K562 (cell line): ENCODE results near the gene METTL22. TPM values are rescaled to one million over a fixed set of nuclear protein-coding genes. Genes with fewer than 3 reads are reported as not detected.
A peak's percentile ranks its signal among the peaks of the same experiment; 100 is the strongest.

Experiments
- CREB1 ChIP-seq, 2 experiments: sonication (generic) in 1 of 2; formaldehyde crosslinking in 1 of 2; IDR thresholded peaks; 2 replicates each; pipeline versions ENCODE4 v1.6.1 to v1.8.0; 2012 to 2022; ENCODE audit warnings: inconsistent platforms in 1 of 2, mild to moderate bottlenecking in 1 of 2, missing genetic modification reagents in 1 of 2, moderate library complexity in 1 of 2
- ESRRA ChIP-seq: fragments of 450-650 bp; IDR thresholded peaks from 2 replicates; pipeline ENCODE4 v1.6.1; 2014; ENCODE audit warnings: low read depth, mild to moderate bottlenecking, moderate library complexity, borderline replicate concordance
- HDGF ChIP-seq: fragments of 450-650 bp; IDR thresholded peaks from 2 replicates; pipeline ENCODE4 v1.6.1; 2016
- NCOA4 ChIP-seq: fragments of 450-650 bp; IDR thresholded peaks from 2 replicates; pipeline ENCODE4 v1.6.1; 2018; ENCODE audit warnings: mild to moderate bottlenecking; ENCODE audit not compliant: partially characterized antibody
- NFIX ChIP-seq: fragments of 250-450 bp; sonication (Bioruptor Pico); IDR thresholded peaks from 2 replicates; pipeline ENCODE4 v1.4.0; 2020; ENCODE audit warnings: low read depth, mild to moderate bottlenecking, moderate library complexity
- RBM22 ChIP-seq: fragments of 200-400 bp; formaldehyde crosslinking; IDR thresholded peaks from 2 replicates; pipeline ENCODE4 v1.6.1; 2018; ENCODE audit warnings: low read length, low read depth; ENCODE audit not compliant: poor library complexity, severe bottlenecking
- ZNF197 ChIP-seq: fragments of 200-800 bp; sonication (Bioruptor generic); IDR thresholded peaks from 2 replicates; pipeline ENCODE4 v1.6.1; 2016; ENCODE audit warnings: low read depth, missing genetic modification characterization, missing compliant biosample characterization
- ZNF561 ChIP-seq: fragments of 450-650 bp; formaldehyde crosslinking; conservative IDR thresholded peaks from 2 replicates; pipeline ENCODE4 v1.4.0; 2020; ENCODE audit warnings: mild to moderate bottlenecking, moderate library complexity
- ZNF644 ChIP-seq: fragments of 200-800 bp; sonication (Bioruptor generic); IDR thresholded peaks from 2 replicates; pipeline ENCODE4 v1.6.1; 2016; ENCODE audit warnings: low read depth, missing genetic modification characterization, missing compliant biosample characterization
- ZNF75A ChIP-seq: fragments of 450-650 bp; formaldehyde crosslinking; IDR thresholded peaks from 2 replicates; pipeline ENCODE4 v1.4.0; 2020; ENCODE audit warnings: mild to moderate bottlenecking
- polyA plus RNA-seq, 8 experiments: library from polyadenylated mRNA; depleted of rRNA in 4 of 8; stranded (reverse) in 5 of 8; unstranded in 3 of 8; fragments of >200 nt; fragmentation: Nextera tagmentation in 2 of 8; fragmentation: Illumina TruSeq in 1 of 8; extraction: Ambion mirVana in 2 of 8; extraction: Trizol in 1 of 8; gene quantifications; 2 replicates each; pipeline versions ENCODE4 v1.2.1 to v1.2.3, GENCODE V29; 2011 to 2014; ENCODE audit warnings: inconsistent platforms in 1 of 8, missing spikeins in 1 of 8
- total RNA-seq, 7 experiments: library from RNA; depleted of rRNA in 6 of 7; stranded (reverse); fragments of >200 nt in 6 of 7; fragmentation: Illumina TruSeq in 2 of 7; extraction: Trizol in 2 of 7; gene quantifications; 2 replicates each; pipeline versions ENCODE4 v1.2.1 to v1.2.3, GENCODE V29; 2011 to 2021; ENCODE audit warnings: low replicate concordance in 1 of 7
- TF ChIP-seq, protein P1 (sequence below): fragments of 250-450 bp; sonication (Bioruptor Pico); IDR thresholded peaks from 2 replicates; pipeline ENCODE4 v1.5.0; 2020; ENCODE audit warnings: mild to moderate bottlenecking, borderline replicate concordance
- TF ChIP-seq, protein P2 (sequence below): sonication (generic); formaldehyde crosslinking; IDR thresholded peaks from 2 replicates; pipeline ENCODE4 v1.8.0; 2022; ENCODE audit warnings: mild to moderate bottlenecking, missing genetic modification reagents
- TF ChIP-seq, protein P3 (sequence below): sonication (generic); formaldehyde crosslinking; IDR thresholded peaks from 2 replicates; pipeline ENCODE4 v1.4.0; 2020; ENCODE audit warnings: mild to moderate bottlenecking, missing genetic modification reagents
- TF ChIP-seq, protein P4 (sequence below): fragments of 250-450 bp; sonication (Bioruptor Pico); IDR thresholded peaks from 2 replicates; pipeline ENCODE4 v1.8.0; 2022; ENCODE audit warnings: inconsistent platforms, mild to moderate bottlenecking, moderate library complexity, borderline replicate concordance
- TF ChIP-seq, protein P5 (sequence below): sonication (generic); formaldehyde crosslinking; IDR thresholded peaks from 2 replicates; pipeline ENCODE4 v1.8.1; 2023; ENCODE audit warnings: mild to moderate bottlenecking, missing genetic modification reagents
- TF ChIP-seq, protein P6 (sequence below): fragments of 450-650 bp; IDR thresholded peaks from 2 replicates; pipeline ENCODE4 v1.6.1; 2016; ENCODE audit warnings: missing biosample characterization, missing genetic modification characterization
- TF ChIP-seq, protein P7 (sequence below): fragments of 450-650 bp; IDR thresholded peaks from 2 replicates; pipeline ENCODE4 v1.6.1; 2016; ENCODE audit warnings: antibody characterized with exemption

METTL22 gene
- total and polyA plus RNA-seq, 9 of the 15 experiments (the other 6 are each of a cell fraction or from before 2014, with no cell fraction given): 6.9 to 33.2 (median 18.5) TPM

DNA sequence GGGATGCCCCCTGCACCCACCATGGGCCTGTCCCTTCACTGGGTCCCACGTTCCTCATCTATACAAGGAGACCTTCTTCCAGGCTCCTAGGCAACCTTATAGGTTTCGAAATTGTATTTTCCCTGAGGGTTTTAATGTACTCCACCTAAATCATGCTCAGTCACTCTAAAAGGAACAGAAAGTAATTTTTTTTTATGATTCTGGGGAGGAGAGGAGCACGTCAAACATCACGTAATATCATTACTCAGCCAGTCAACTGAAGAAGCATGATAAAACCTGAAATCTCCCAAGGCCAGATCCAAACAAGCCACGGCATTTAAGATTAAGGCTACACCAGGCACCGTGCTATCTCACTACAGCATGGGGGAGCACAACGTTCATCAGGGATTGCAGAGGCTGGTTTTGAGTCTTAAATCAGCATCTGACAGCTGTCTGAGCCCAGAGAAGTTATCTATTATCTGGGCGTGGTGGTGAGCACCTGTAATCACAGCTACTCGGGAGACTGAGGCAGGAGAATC, 27.3 kb upstream of the METTL22 start (continued):
- TF ChIP-seq, protein P1, sequence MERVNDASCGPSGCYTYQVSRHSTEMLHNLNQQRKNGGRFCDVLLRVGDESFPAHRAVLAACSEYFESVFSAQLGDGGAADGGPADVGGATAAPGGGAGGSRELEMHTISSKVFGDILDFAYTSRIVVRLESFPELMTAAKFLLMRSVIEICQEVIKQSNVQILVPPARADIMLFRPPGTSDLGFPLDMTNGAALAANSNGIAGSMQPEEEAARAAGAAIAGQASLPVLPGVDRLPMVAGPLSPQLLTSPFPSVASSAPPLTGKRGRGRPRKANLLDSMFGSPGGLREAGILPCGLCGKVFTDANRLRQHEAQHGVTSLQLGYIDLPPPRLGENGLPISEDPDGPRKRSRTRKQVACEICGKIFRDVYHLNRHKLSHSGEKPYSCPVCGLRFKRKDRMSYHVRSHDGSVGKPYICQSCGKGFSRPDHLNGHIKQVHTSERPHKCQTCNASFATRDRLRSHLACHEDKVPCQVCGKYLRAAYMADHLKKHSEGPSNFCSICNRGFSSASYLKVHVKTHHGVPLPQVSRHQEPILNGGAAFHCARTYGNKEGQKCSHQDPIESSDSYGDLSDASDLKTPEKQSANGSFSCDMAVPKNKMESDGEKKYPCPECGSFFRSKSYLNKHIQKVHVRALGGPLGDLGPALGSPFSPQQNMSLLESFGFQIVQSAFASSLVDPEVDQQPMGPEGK (CRISPR knock-in tag): no peak
- TF ChIP-seq HDGF (no peak), ESRRA (no peak), ZNF197 (no peak), NCOA4 (no peak), CREB1 (IDR thresholded peaks at IDR 0.05) (peak; percentile 61; the same call in 1 of the 2 replicates), CREB1 (CRISPR knock-in tag; IDR thresholded peaks at IDR 0.05) (no peak), NFIX (CRISPR knock-in tag) (no peak), RBM22 (no peak), ZNF644 (peak; percentile 79), ZNF75A (CRISPR knock-in tag) (no peak), ZNF561 (no peak)
- TF ChIP-seq, protein P2, sequence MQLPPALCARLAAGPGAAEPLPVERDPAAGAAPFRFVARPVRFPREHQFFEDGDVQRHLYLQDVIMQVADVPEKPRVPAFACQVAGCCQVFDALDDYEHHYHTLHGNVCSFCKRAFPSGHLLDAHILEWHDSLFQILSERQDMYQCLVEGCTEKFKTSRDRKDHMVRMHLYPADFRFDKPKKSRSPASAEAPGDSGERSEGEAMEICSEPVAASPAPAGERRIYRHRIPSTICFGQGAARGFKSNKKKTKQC (CRISPR knock-in tag): no peak
- TF ChIP-seq, protein P3, sequence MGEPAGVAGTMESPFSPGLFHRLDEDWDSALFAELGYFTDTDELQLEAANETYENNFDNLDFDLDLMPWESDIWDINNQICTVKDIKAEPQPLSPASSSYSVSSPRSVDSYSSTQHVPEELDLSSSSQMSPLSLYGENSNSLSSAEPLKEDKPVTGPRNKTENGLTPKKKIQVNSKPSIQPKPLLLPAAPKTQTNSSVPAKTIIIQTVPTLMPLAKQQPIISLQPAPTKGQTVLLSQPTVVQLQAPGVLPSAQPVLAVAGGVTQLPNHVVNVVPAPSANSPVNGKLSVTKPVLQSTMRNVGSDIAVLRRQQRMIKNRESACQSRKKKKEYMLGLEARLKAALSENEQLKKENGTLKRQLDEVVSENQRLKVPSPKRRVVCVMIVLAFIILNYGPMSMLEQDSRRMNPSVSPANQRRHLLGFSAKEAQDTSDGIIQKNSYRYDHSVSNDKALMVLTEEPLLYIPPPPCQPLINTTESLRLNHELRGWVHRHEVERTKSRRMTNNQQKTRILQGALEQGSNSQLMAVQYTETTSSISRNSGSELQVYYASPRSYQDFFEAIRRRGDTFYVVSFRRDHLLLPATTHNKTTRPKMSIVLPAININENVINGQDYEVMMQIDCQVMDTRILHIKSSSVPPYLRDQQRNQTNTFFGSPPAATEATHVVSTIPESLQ (CRISPR knock-in tag): no peak
- TF ChIP-seq, protein P4, sequence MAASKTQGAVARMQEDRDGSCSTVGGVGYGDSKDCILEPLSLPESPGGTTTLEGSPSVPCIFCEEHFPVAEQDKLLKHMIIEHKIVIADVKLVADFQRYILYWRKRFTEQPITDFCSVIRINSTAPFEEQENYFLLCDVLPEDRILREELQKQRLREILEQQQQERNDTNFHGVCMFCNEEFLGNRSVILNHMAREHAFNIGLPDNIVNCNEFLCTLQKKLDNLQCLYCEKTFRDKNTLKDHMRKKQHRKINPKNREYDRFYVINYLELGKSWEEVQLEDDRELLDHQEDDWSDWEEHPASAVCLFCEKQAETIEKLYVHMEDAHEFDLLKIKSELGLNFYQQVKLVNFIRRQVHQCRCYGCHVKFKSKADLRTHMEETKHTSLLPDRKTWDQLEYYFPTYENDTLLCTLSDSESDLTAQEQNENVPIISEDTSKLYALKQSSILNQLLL: no peak
- TF ChIP-seq, protein P5, sequence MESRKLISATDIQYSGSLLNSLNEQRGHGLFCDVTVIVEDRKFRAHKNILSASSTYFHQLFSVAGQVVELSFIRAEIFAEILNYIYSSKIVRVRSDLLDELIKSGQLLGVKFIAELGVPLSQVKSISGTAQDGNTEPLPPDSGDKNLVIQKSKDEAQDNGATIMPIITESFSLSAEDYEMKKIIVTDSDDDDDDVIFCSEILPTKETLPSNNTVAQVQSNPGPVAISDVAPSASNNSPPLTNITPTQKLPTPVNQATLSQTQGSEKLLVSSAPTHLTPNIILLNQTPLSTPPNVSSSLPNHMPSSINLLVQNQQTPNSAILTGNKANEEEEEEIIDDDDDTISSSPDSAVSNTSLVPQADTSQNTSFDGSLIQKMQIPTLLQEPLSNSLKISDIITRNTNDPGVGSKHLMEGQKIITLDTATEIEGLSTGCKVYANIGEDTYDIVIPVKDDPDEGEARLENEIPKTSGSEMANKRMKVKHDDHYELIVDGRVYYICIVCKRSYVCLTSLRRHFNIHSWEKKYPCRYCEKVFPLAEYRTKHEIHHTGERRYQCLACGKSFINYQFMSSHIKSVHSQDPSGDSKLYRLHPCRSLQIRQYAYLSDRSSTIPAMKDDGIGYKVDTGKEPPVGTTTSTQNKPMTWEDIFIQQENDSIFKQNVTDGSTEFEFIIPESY (CRISPR knock-in tag): no peak
- TF ChIP-seq, protein P6, sequence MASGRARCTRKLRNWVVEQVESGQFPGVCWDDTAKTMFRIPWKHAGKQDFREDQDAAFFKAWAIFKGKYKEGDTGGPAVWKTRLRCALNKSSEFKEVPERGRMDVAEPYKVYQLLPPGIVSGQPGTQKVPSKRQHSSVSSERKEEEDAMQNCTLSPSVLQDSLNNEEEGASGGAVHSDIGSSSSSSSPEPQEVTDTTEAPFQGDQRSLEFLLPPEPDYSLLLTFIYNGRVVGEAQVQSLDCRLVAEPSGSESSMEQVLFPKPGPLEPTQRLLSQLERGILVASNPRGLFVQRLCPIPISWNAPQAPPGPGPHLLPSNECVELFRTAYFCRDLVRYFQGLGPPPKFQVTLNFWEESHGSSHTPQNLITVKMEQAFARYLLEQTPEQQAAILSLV (tag): peak; percentile 34; the same call in 1 of the 2 replicates
- TF ChIP-seq, protein P7, sequence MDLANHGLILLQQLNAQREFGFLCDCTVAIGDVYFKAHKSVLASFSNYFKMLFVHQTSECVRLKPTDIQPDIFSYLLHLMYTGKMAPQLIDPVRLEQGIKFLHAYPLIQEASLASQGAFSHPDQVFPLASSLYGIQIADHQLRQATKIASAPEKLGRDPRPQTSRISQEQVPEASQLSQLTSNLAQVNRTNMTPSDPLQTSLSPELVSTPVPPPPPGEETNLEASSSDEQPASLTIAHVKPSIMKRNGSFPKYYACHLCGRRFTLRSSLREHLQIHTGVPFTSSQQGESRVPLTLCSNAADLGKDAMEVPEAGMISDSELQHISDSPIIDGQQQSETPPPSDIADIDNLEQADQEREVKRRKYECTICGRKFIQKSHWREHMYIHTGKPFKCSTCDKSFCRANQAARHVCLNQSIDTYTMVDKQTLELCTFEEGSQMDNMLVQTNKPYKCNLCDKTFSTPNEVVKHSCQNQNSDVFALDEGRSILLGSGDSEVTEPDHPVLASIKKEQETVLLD: no peak
